K562 (cell line): ENCODE data around the gene CERS6. TPM values are rescaled to one million over a fixed set of nuclear protein-coding genes. Genes with fewer than 3 reads are reported as not detected.

Experiments used
- ATAC-seq: fragments of 200-7000 bp; cut with Tn5 transposase; 3 replicates; pipeline ENCODE4 v1.9.1; 2020; ENCODE audit warnings: moderate library complexity
- BruUV-seq: library from RNA; stranded (reverse); fragments of 400-500 nt; replicated peaks from 2 replicates; lab custom pipeline; 2021; lab: Mats Ljungman, UMichigan
- CTCF ChIA-PET: fragments of 300-600 bp; formaldehyde crosslinking; extraction: SDS; loops from one replicate; lab custom pipeline; 2021; ENCODE audit warnings: low intra/inter-chr PET ratio; lab: Yijun Ruan, JAX
- POLR2A ChIA-PET: fragments of 300-600, 350-650 bp; sonication (Branson Sonifier 250); formaldehyde crosslinking; extraction: SDS; loops from one replicate; lab custom pipeline; 2021; ENCODE audit warnings: antibody characterized with exemption, inconsistent platforms; lab: Yijun Ruan, JAX
- DNase-seq, 4 experiments: peaks; one replicate each; pipeline versions ENCODE4 v3.0.0 to v3.0.0-alpha.2; 2011 to 2018; ENCODE audit warnings: low spot score in 3 of 4, mixed read lengths in 3 of 4; ENCODE audit errors: extremely low read depth in 1 of 4
- FAIRE-seq: peaks from 2 replicates; lab custom pipeline; 2011; peaks lifted over from hg19 to GRCh38; lab: Jason Lieb, UNC
- H2AFZ ChIP-seq: 2 replicates; pipeline ENCODE4 v1.6.0; 2011; ENCODE audit warnings: low read depth, low read length, control low read depth, inconsistent platforms
- H3K27ac ChIP-seq: fragments of 200-600 bp; 3 replicates; pipeline ENCODE4 v1.8.0; 2011; ENCODE audit warnings: low read depth, mild to moderate bottlenecking, control low read depth, inconsistent platforms, low read length, moderate library complexity, mixed read lengths; ENCODE audit errors: extremely low read depth
- H3K27me3 ChIP-seq, 2 experiments: fragments of 300-600 bp in 1 of 2; 2 replicates in 1 of 2; 3 replicates in 1 of 2; pipeline versions ENCODE4 v1.6.0 to v1.8.0; 2011; ENCODE audit warnings: inconsistent platforms in 2 of 2, low read length in 2 of 2, mild to moderate bottlenecking in 1 of 2, mixed read lengths in 1 of 2, moderate library complexity in 1 of 2; ENCODE audit not compliant: control insufficient read depth in 2 of 2, insufficient read depth in 2 of 2
- H3K36me3 ChIP-seq: fragments of 300-600 bp; 3 replicates; pipeline ENCODE4 v1.8.0; 2011; ENCODE audit warnings: mild to moderate bottlenecking, low read length, inconsistent platforms; ENCODE audit not compliant: control insufficient read depth, insufficient read depth
- H3K4me1 ChIP-seq, 2 experiments: fragments of 200-600 bp in 1 of 2; replicated peaks in 1 of 2; 2 replicates in 1 of 2; 3 replicates in 1 of 2; pipeline versions ENCODE4 v1.5.1 to v1.8.0; 2011; ENCODE audit warnings: inconsistent platforms in 2 of 2, low read length in 2 of 2, mild to moderate bottlenecking in 1 of 2, mixed read lengths in 1 of 2, moderate library complexity in 1 of 2; ENCODE audit not compliant: control insufficient read depth in 2 of 2, insufficient read depth in 2 of 2
- H3K4me2 ChIP-seq: 2 replicates; pipeline ENCODE4 v1.6.1; 2011; ENCODE audit warnings: low read length, control low read depth, inconsistent platforms, mixed read lengths; ENCODE audit not compliant: insufficient read depth
- H3K4me3 ChIP-seq: fragments of 200-600 bp; sonication (generic), shearing (Covaris generic); 2 replicates; pipeline ENCODE4 v1.5.1; 2016; ENCODE audit warnings: control low read depth, inconsistent platforms
- H3K79me2 ChIP-seq: fragments of 200-600 bp; 3 replicates; pipeline ENCODE4 v1.8.0; 2011; ENCODE audit warnings: low read length, inconsistent platforms; ENCODE audit not compliant: control insufficient read depth, insufficient read depth
- H3K9ac ChIP-seq, 2 experiments: 2 replicates each; pipeline versions ENCODE4 v1.6.0 to v1.6.1; 2011; ENCODE audit warnings: low read depth in 2 of 2, low read length in 2 of 2, control low read depth in 1 of 2, inconsistent platforms in 1 of 2, mild to moderate bottlenecking in 1 of 2, mixed read lengths in 1 of 2; ENCODE audit not compliant: insufficient read depth in 1 of 2
- H3K9me1 ChIP-seq: one replicate; pipeline ENCODE4 v1.6.0; 2011; ENCODE audit warnings: inconsistent platforms, mild to moderate bottlenecking, low read length, moderate library complexity; ENCODE audit not compliant: control insufficient read depth, insufficient read depth
- H3K9me3 ChIP-seq: replicated peaks from 2 replicates; pipeline ENCODE4 v1.5.1; 2011; ENCODE audit warnings: low read depth, low read length, inconsistent platforms; ENCODE audit not compliant: control insufficient read depth, insufficient read depth
- H4K20me1 ChIP-seq: replicated peaks from 2 replicates; pipeline ENCODE4 v1.6.1; 2011; ENCODE audit warnings: low read length, inconsistent platforms, mixed read lengths; ENCODE audit not compliant: control insufficient read depth, insufficient read depth
- BHLHE40 ChIP-seq: IDR thresholded peaks from 2 replicates; pipeline ENCODE4 v1.6.1; 2011; ENCODE audit warnings: low read length, improper control_type of control experiment
- CEBPB ChIP-seq: fragments of 450-650 bp; IDR thresholded peaks from 2 replicates; pipeline ENCODE4 v1.6.1; 2016; ENCODE audit warnings: missing genetic modification characterization, missing compliant biosample characterization
- CSDE1 ChIP-seq, 2 experiments: fragments of 450-650 bp; IDR thresholded peaks; 2 replicates each; pipeline ENCODE4 v1.6.1; 2016; ENCODE audit warnings: mild to moderate bottlenecking in 1 of 2
- ESRRA ChIP-seq: fragments of 450-650 bp; IDR thresholded peaks from 2 replicates; pipeline ENCODE4 v1.6.1; 2014; ENCODE audit warnings: low read depth, mild to moderate bottlenecking, moderate library complexity, borderline replicate concordance
- FOXA3 ChIP-seq, 2 experiments: fragments of 450-650 bp in 1 of 2; sonication (generic) in 1 of 2; formaldehyde crosslinking; IDR thresholded peaks in 1 of 2; conservative IDR thresholded peaks in 1 of 2; 2 replicates each; pipeline versions ENCODE4 v1.4.0 to v1.8.0; 2020 to 2022; ENCODE audit warnings: mild to moderate bottlenecking in 2 of 2, missing genetic modification reagents in 1 of 2
- GABPB1 ChIP-seq: sonication (generic); formaldehyde crosslinking; IDR thresholded peaks from 2 replicates; pipeline ENCODE4 v1.8.0; 2022; ENCODE audit warnings: mild to moderate bottlenecking, missing genetic modification reagents
- GTF2A2 ChIP-seq: IDR thresholded peaks from 2 replicates; pipeline ENCODE4 v1.6.1; 2016; ENCODE audit warnings: mild to moderate bottlenecking, missing genetic modification characterization, missing compliant biosample characterization
- HOMEZ ChIP-seq: fragments of 250-450 bp; sonication (Bioruptor Pico); IDR thresholded peaks from 2 replicates; pipeline ENCODE4 v1.4.0; 2020; ENCODE audit warnings: mild to moderate bottlenecking, moderate library complexity
- MAFF ChIP-seq: IDR thresholded peaks from 2 replicates; pipeline ENCODE4 v1.6.1; 2012; ENCODE audit warnings: low read length, improper control_type of control experiment
- MIER1 ChIP-seq: fragments of 450-650 bp; IDR thresholded peaks from 2 replicates; pipeline ENCODE4 v1.6.1; 2016; ENCODE audit warnings: antibody characterized with exemption, mild to moderate bottlenecking, low read depth
- NCOR1 ChIP-seq: fragments of 450-650 bp; IDR thresholded peaks from 2 replicates; pipeline ENCODE4 v1.6.1; 2016; ENCODE audit warnings: mild to moderate bottlenecking, moderate library complexity
- RFX7 ChIP-seq: fragments of 250-450 bp; sonication (Bioruptor Pico); IDR thresholded peaks from 2 replicates; pipeline ENCODE4 v1.5.1; 2021; ENCODE audit warnings: mild to moderate bottlenecking
- SIRT6 ChIP-seq: IDR thresholded peaks from one replicate; pipeline ENCODE4 v1.6.1; 2012; ENCODE audit warnings: low read depth, mild to moderate bottlenecking, control low read depth, inconsistent platforms, low read length, moderate library complexity
- TAF15 ChIP-seq: fragments of 200-400 bp; formaldehyde crosslinking; IDR thresholded peaks from 2 replicates; pipeline ENCODE4 v1.6.1; 2017; ENCODE audit warnings: mild to moderate bottlenecking, low read depth, low read length, moderate library complexity
- TRIM24 ChIP-seq, 2 experiments: fragments of 450-650 bp; IDR thresholded peaks; 2 replicates each; pipeline ENCODE4 v1.6.1; 2016
- ZNF511 ChIP-seq: sonication (generic); formaldehyde crosslinking; IDR thresholded peaks from 2 replicates; pipeline ENCODE4 v1.8.0; 2022; ENCODE audit warnings: mild to moderate bottlenecking, missing genetic modification reagents
- ZNF717 ChIP-seq: fragments of 250-450 bp; sonication (Bioruptor Pico); IDR thresholded peaks from 2 replicates; pipeline ENCODE4 v1.5.0; 2021
- WGBS: fragments of 100-300 bp; shearing (Covaris generic); methylation state at CpG from one replicate; pipeline ENCODE4 v1.1.6; 2016; ENCODE audit warnings: low coverage, mixed read lengths; ENCODE audit not compliant: insufficient coverage; ENCODE audit errors: missing lambda C conversion rate; 5-methylcytosine and 5-hydroxymethylcytosine counted together
- in situ Hi-C: fragments of 300-500 bp; cut with MboI; formaldehyde crosslinking; loops from 4 replicates; pipeline ENCODE4 v1.15.0; 2018; ENCODE audit warnings: inconsistent platforms, mixed read lengths
- intact Hi-C: fragments of 100-400 bp; cut with micrococcal nuclease; formaldehyde crosslinking; loops from 2 replicates; pipeline ENCODE4 v1.14.2; 2022
- polyA plus RNA-seq, 8 experiments: library from polyadenylated mRNA; depleted of rRNA in 4 of 8; stranded (reverse) in 5 of 8; unstranded in 3 of 8; fragments of >200 nt; fragmentation: Nextera tagmentation in 2 of 8; fragmentation: Illumina TruSeq in 1 of 8; extraction: Ambion mirVana in 2 of 8; extraction: Trizol in 1 of 8; gene quantifications; 2 replicates each; pipeline versions ENCODE4 v1.2.1 to v1.2.3, GENCODE V29; 2011 to 2014; ENCODE audit warnings: inconsistent platforms in 1 of 8, missing spikeins in 1 of 8
- total RNA-seq, 7 experiments: library from RNA; depleted of rRNA in 6 of 7; stranded (reverse); fragments of >200 nt in 6 of 7; fragmentation: Illumina TruSeq in 2 of 7; extraction: Trizol in 2 of 7; gene quantifications; 2 replicates each; pipeline versions ENCODE4 v1.2.1 to v1.2.3, GENCODE V29; 2011 to 2021; ENCODE audit warnings: low replicate concordance in 1 of 7
- TF ChIP-seq, protein P1 (sequence below): fragments of 250-450 bp; sonication (Bioruptor Pico); IDR thresholded peaks from 2 replicates; pipeline ENCODE4 v1.5.0; 2021

CERS6 gene
- total and polyA plus RNA-seq, 9 of the 15 experiments (the other 6 are each of a cell fraction or from before 2014, with no cell fraction given): 1.6 to 13.6 (median 11.4) TPM

GRCh38 chr2:168752361-168752760 lies 296.3 kb downstream of the CERS6 start:
- CTCF ChIA-PET: no interaction called here

More at GRCh38 chr2:168752361-168752760, 296.3 kb downstream of the CERS6 start:
- Histone ChIP-seq H3K4me2 (no peak overlapping the region), H4K20me1 (no peaks in the 10 kb centered on the region), H3K9me1 (no peaks in the 10 kb centered on the region), H3K27me3 (no peaks in the 10 kb centered on the region), H3K79me2 (no peaks in the 10 kb centered on the region), H2AFZ (no peak overlapping the region), H3K9ac (no peak overlapping the region), H3K27ac (no peak overlapping the region), H3K9me3 (no peaks in the 10 kb centered on the region), H3K4me3 (no peak overlapping the region), H3K36me3 (no peaks in the 10 kb centered on the region), H3K4me1 (peaks cover 0 to 25% of the 10 kb centered on the region in 2 experiments; a peak in 4 of 5 replicates)
- DNase-seq (no peak), FAIRE-seq (no peak), ATAC-seq (no peak)
- no TSS peak for BruUV-seq
- WGBS: 80% methylated on average over 8 of the region's 8 CpGs
- intact Hi-C loops: no loop called here
- in situ Hi-C loops: no loop called here
- no peak for TF ChIP-seq TAF15
- TF ChIP-seq SIRT6: no peak
- no peak for TF ChIP-seq BHLHE40
- no peak for TF ChIP-seq ZNF717 (CRISPR knock-in tag)
- TF ChIP-seq HOMEZ (CRISPR knock-in tag): no peak
- no peak for TF ChIP-seq NCOR1
- no peak for TF ChIP-seq GABPB1 (CRISPR knock-in tag)
- TF ChIP-seq CSDE1 (IDR thresholded peaks at IDR 0.05): no peak
- no peak for TF ChIP-seq MIER1
- no peak for TF ChIP-seq ZNF511
- TF ChIP-seq FOXA3 (CRISPR knock-in tag; conservative IDR thresholded peaks at IDR 0.05 in 1 of 2, IDR thresholded peaks at IDR 0.05 in 1 of 2): no peak
- no peak for TF ChIP-seq CEBPB
- TF ChIP-seq, protein P1, sequence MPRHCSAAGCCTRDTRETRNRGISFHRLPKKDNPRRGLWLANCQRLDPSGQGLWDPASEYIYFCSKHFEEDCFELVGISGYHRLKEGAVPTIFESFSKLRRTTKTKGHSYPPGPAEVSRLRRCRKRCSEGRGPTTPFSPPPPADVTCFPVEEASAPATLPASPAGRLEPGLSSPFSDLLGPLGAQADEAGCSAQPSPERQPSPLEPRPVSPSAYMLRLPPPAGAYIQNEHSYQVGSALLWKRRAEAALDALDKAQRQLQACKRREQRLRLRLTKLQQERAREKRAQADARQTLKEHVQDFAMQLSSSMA (CRISPR knock-in tag): no peak
- no peak for TF ChIP-seq GTF2A2 (tag)
- TF ChIP-seq MAFF: no peak
- TF ChIP-seq RFX7: no peak
- TF ChIP-seq ESRRA: no peak
- no peak for TF ChIP-seq TRIM24 (IDR thresholded peaks at IDR 0.05)
- POLR2A ChIA-PET: interaction anchor here (0.8 to 1.5 kb wide), 2 partner anchors 11 to 15 kb away, joined by 3 to 8 read pairs; no protein-coding TSS in a partner anchor
